ENCODE measurements around the gene USP40. TPM values are rescaled to one million over a fixed set of nuclear protein-coding genes. Genes with fewer than 3 reads are reported as not detected.
A peak's percentile ranks its signal among the peaks of the same experiment; 100 is the strongest.

USP40 gene
- polyA plus RNA-seq, 2 of the 4 experiments (the other 2 are of a cell fraction): 22.9 to 57.0 TPM

- ATAC-seq (no peak), FAIRE-seq (no peak), DNase-seq (ENCODE audit: low read depth in 1 of 2, low spot score in 1 of 2) (no peak)
- Histone ChIP-seq H3K4me3 (no peak overlapping the region), H3K27ac (peak overlapping the region in 1 of 2 experiments; percentile 66; a peak in 3 of 6 replicates), H3K4me1 (peaks cover 7% of the 10 kb centered on the region), H3K9me3 (no peaks in the 10 kb centered on the region), H3K4me2 (no peak overlapping the region)
- TF ChIP-seq EHMT2 (IDR thresholded peaks at IDR 0.05; ENCODE audit: low read depth) (no peak), PHF8 (IDR thresholded peaks at IDR 0.05; ENCODE audit: borderline replicate concordance, low read depth) (no peak), PBX3 (IDR thresholded peaks at IDR 0.05) (no peak), CBX8 (IDR thresholded peaks at IDR 0.05) (no peak), ZC3H11A (IDR thresholded peaks at IDR 0.05) (no peak)
- TF ChIP-seq, protein P1, sequence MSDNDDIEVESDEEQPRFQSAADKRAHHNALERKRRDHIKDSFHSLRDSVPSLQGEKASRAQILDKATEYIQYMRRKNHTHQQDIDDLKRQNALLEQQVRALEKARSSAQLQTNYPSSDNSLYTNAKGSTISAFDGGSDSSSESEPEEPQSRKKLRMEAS (IDR thresholded peaks at IDR 0.05): no peak
- ChIA-PET CTCF (interaction anchor here (0.8 kb wide), 2 partner anchors 8 to 103 kb away, joined by 3 read pairs; no protein-coding TSS in a partner anchor), POLR2A (no interaction called here)
Observed at GRCh38 chr2:233546101-233546500, 20.5 kb downstream of the USP40 start.

- ATAC-seq: no peak
- POLR2A ChIA-PET: no interaction called here
- no peak for FAIRE-seq
Observed at GRCh38 chr2:233544200-233544610, 22.4 kb downstream of the USP40 start.

DNA sequence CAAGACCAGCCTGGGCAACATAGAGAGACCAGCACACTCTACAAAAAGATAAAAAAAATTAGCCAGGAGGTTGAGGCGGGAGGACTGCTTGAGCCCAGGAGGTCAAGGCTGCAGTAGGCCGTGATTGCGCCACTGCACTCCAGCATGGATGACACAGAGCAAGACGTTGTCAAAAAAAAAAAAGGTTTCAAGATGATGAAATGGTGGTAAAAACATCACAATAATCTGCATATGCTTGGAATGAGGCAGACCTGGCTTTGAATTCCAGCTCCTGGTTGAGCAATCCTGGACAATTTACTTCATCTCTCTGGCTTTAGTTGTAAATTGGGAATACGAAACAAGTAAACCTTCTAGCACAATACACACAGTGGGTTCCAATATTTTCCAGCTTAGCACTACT, 24.1 kb downstream of the USP40 start:
- H3K4me2 ChIP-seq: no peak overlapping the region
- H3K4me1 ChIP-seq: no peaks in the 10 kb centered on the region
- DNase-seq (ENCODE audit: low read depth in 1 of 2, low spot score in 1 of 2) (no peak), FAIRE-seq (no peak), ATAC-seq (no peak)
- TF ChIP-seq TFCP2L1 (CRISPR knock-in tag; IDR thresholded peaks at IDR 0.05): no peak
- no peak for TF ChIP-seq KDM5A (IDR thresholded peaks at IDR 0.05)
- no peak for TF ChIP-seq HES2 (IDR thresholded peaks at IDR 0.05)
- peak in 1 of 2 experiments; percentile 39; a peak in 1 of 4 replicates for TF ChIP-seq CEBPB (IDR thresholded peaks at IDR 0.05)
- no peak for TF ChIP-seq SREBF2 (IDR thresholded peaks at IDR 0.05)
- ChIA-PET POLR2A (no interaction called here), CTCF (interaction anchor here (0.7 to 0.9 kb wide), 3 partner anchors 9 to 259 kb away, joined by 3 to 4 read pairs (median 3); no protein-coding TSS in a partner anchor)
- WGBS (ENCODE audit: missing lambda C conversion rate): 70% methylated on average over 5 of the region's 5 CpGs
- H3K27ac ChIP-seq: peak overlapping the region in 1 of 2 experiments; percentile 49; a peak in 2 of 6 replicates
- H3K9me3 ChIP-seq: no peaks in the 10 kb centered on the region
- no peak overlapping the region for H3K4me3 ChIP-seq

More at GRCh38 chr2:233544200-233544610, 22.4 kb downstream of the USP40 start:
- no peaks in the 10 kb centered on the region for H3K4me1 ChIP-seq
- no peak for DNase-seq (ENCODE audit: low read depth in 1 of 2, low spot score in 1 of 2)
- 97% methylated on average over 5 of the region's 5 CpGs for WGBS (ENCODE audit: missing lambda C conversion rate)
- H3K27ac ChIP-seq: peak overlapping the region in 1 of 2 experiments; percentile 66; a peak in 3 of 6 replicates
- no peak overlapping the region for H3K4me2 ChIP-seq
- CTCF ChIA-PET: no interaction called here
- no peaks in the 10 kb centered on the region for H3K9me3 ChIP-seq
- H3K4me3 ChIP-seq: no peak overlapping the region
- TF ChIP-seq FOSB (CRISPR knock-in tag; IDR thresholded peaks at IDR 0.05) (no peak), RCOR1 (IDR thresholded peaks at IDR 0.05; ENCODE audit: low read depth, low read length) (no peak), CHD4 (IDR thresholded peaks at IDR 0.05; ENCODE audit: borderline replicate concordance) (no peak)

DNA sequence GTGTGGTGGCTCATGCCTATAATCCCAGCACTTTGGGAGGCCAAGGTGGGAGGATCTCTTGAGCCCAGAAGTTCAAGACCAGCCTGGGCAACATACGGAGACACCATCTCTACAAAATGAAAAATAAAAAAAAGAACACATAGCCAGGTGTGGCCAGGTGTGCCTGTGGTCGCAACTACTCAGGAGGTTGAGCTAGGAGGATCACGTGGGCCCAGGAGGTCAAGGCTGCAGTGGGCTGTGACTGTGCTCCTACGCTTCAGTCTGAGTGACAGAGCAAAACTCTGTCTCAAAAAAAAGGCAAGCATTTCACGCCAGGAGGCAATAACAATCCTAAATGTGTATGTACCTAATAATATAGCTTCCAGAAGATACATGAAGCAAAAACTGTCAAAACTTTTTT, 27.8 kb downstream of the USP40 start:
- Histone ChIP-seq H3K4me1 (peaks cover 17% of the 10 kb centered on the region), H3K27ac (peak overlapping the region in 1 of 2 experiments; percentile 29; a peak in 2 of 6 replicates), H3K9me3 (no peaks in the 10 kb centered on the region), H3K4me2 (no peak overlapping the region), H3K4me3 (no peak overlapping the region)
- ChIA-PET POLR2A (interaction anchor here (0.5 kb wide), 1 partner anchor 27 kb away, joined by 3 read pairs; no protein-coding TSS in a partner anchor), CTCF (interaction anchor here (0.8 to 1.6 kb wide), 3 partner anchors 9 to 294 kb away, joined by 3 to 8 read pairs (median 4); no protein-coding TSS in a partner anchor)
- WGBS (ENCODE audit: missing lambda C conversion rate): 95% methylated on average over 5 of the region's 5 CpGs
- no peak for TF ChIP-seq SREBF2 (IDR thresholded peaks at IDR 0.05)
- TF ChIP-seq CEBPB (IDR thresholded peaks at IDR 0.05): no peak
- no peak for TF ChIP-seq PBX3 (IDR thresholded peaks at IDR 0.05)
- no peak for TF ChIP-seq CBX2 (IDR thresholded peaks at IDR 0.05; ENCODE audit: borderline replicate concordance, low read depth)
- no peak for TF ChIP-seq NPAS2 (CRISPR knock-in tag; IDR thresholded peaks at IDR 0.05; ENCODE audit: borderline replicate concordance)
- no peak for TF ChIP-seq CHD4 (IDR thresholded peaks at IDR 0.05; ENCODE audit: borderline replicate concordance)
- no peak for TF ChIP-seq GATA3 (IDR thresholded peaks at IDR 0.05; ENCODE audit: borderline replicate concordance)
- no peak for TF ChIP-seq EHMT2 (IDR thresholded peaks at IDR 0.05; ENCODE audit: low read depth)
- no peak for TF ChIP-seq ELK1 (IDR thresholded peaks at IDR 0.05; ENCODE audit: low read depth, low read length)
- no peak for TF ChIP-seq NR3C1 (IDR thresholded peaks at IDR 0.05)
- TF ChIP-seq JUNB (IDR thresholded peaks at IDR 0.05): no peak
- no peak for TF ChIP-seq RCOR1 (IDR thresholded peaks at IDR 0.05; ENCODE audit: low read depth, low read length)
- no peak for TF ChIP-seq FOXS1 (CRISPR knock-in tag; IDR thresholded peaks at IDR 0.05)
- TF ChIP-seq MAFK (IDR thresholded peaks at IDR 0.05; ENCODE audit: partially characterized antibody): no peak
- no peak for TF ChIP-seq RAD21 (conservative IDR thresholded peaks at IDR 0.05 in 1 of 2, IDR thresholded peaks at IDR 0.05 in 1 of 2)
- no peak for TF ChIP-seq KDM5A (IDR thresholded peaks at IDR 0.05)
- no peak for TF ChIP-seq MYC (IDR thresholded peaks at IDR 0.05; ENCODE audit: borderline replicate concordance, low read length)
- TF ChIP-seq, protein P2, sequence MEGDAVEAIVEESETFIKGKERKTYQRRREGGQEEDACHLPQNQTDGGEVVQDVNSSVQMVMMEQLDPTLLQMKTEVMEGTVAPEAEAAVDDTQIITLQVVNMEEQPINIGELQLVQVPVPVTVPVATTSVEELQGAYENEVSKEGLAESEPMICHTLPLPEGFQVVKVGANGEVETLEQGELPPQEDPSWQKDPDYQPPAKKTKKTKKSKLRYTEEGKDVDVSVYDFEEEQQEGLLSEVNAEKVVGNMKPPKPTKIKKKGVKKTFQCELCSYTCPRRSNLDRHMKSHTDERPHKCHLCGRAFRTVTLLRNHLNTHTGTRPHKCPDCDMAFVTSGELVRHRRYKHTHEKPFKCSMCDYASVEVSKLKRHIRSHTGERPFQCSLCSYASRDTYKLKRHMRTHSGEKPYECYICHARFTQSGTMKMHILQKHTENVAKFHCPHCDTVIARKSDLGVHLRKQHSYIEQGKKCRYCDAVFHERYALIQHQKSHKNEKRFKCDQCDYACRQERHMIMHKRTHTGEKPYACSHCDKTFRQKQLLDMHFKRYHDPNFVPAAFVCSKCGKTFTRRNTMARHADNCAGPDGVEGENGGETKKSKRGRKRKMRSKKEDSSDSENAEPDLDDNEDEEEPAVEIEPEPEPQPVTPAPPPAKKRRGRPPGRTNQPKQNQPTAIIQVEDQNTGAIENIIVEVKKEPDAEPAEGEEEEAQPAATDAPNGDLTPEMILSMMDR (IDR thresholded peaks at IDR 0.05): no peak
- FAIRE-seq: no peak
- no peak for ATAC-seq
- no peak for DNase-seq (ENCODE audit: low read depth in 1 of 2, low spot score in 1 of 2)
